Measurements from ENCODE around the gene CERS6.
"Not testable (repeated sequence)": the region's sequence is repeated elsewhere in the genome, so short reads cannot be mapped to it uniquely, and the experiment has no call there.

Gene CERS6

DNA sequence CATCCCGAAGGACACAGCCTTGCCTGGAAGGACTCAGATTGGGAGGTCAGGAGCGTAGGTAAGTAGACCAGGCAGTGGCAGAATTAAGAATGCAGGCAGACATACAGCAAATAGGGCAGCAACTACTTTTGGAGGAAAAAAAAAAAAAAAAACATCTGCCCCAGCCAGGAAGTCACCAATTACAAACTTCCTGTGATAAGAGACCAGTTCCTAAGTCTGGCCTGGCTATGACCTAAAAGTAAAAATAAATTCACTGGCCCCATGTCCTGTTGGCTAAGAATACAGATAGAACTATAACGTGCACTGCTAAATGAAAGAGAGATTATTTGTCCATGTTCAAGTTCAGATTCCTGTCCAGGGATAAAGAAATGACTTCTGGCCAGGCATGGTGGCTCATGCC lies 301.2 kb downstream of the CERS6 start:
- no peak for DNase-seq (ENCODE audit: low read depth in 2 of 3, low spot score in 1 of 3)

DNA sequence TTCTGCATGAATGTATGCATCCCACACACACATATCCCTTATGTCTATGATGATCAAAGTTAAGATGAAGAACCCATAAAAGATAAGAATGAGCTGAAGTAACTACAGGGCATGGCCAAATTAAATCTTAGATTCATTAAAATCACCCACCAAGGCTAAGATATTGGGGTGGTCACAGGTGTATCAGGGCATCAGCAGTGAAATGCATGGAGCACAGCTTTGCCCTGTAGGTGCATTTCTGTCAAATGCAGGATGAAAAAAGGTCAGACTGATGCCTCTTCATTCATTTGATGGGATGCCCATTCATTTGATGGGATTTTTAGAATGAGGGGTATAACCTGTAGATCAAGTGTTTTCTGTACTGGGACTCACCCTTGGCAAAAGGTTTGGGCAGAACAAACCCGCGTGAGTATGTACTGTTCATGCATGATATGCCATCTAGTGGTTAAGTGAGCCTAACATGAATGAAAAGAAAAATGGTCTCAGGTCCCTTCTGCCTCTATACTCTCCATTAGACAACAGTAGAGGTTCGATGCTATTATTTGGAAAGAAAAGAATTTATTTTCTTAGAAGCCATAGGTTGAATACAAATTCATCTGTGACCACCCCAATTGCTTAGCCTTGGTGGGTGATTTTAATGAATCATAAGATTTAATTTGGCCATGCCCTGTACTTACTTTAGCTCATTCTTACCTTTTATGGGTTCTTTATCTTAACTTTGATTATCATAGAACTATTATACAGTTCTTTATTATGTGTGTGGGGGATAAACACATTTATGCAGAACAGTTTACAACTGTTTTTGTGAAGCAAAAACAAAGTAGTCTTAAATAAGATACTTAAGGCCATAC lies 303.1 kb downstream of the CERS6 start:
- peak in 1 of 3 donors; percentile 5 for DNase-seq (ENCODE audit: low read depth in 2 of 3, low spot score in 1 of 3)

GRCh38 chr2:168765401-168765800 lies 309.3 kb downstream of the CERS6 start:
- DNase-seq (ENCODE audit: low read depth in 2 of 3, low spot score in 1 of 3): no peak

DNA sequence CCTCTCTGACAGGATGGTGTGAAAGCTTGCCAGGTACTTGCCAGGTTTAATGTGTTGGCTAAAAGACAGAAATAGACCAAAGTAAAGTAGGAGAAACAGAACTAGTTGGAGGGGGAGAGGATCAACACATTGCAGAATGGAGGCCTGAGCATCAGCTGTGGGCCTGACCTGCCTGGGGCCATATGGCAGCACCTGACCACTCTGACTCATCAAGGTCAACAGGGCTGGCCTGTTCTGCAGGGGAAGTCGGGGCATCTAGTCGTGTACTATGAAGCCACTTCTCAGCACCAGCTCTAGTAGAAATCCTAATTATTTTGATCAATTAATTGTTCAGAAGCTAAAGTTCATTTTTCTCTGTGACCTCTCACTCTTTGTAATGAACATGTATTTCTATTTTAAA lies 310.5 kb downstream of the CERS6 start:
- DNase-seq (ENCODE audit: low read depth in 2 of 3, low spot score in 1 of 3): no peak

DNA sequence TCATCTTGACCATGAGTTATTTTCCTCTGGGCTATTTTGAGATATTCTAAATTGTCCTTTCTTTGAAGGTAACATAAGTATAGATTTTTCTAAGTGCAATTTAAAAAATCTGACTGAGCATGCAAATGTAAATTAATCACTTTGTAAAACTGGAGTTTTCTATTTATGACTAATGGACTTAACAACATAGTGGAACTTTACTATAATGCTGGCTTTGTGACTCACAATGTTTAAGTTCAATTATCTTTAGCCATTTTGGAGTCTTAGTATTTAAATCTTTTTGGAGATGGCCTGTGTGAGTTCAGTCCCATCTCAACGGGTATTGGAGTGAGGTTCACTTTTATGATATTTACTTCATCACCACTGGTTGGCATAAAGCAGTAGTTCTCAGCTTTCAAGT lies 311.2 kb downstream of the CERS6 start:
- DNase-seq (ENCODE audit: low read depth in 2 of 3, low spot score in 1 of 3): no peak

- not testable (repeated sequence) for DNase-seq (ENCODE audit: low read depth in 2 of 3, low spot score in 1 of 3)
Observed at GRCh38 chr2:168768357-168768756, 312.3 kb downstream of the CERS6 start.

DNA sequence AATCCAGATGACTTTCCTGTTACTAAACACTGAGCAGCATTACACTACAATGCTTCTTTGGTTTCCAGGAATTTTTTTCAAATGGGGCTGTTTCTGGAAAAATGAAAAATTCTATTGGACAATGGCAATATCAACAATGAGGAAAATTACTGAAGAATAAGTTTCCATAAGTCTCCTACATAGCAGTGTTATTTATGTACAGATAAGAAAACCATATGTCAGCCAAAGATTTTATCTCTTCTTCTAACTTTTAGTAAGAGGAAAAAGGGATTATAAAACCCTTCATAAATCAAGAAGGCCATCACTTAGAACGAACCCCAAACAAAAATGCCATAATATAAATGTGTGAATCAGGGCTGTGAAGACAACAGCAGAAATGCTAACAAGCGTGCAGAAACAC lies 314.7 kb downstream of the CERS6 start:
- no peak for DNase-seq (ENCODE audit: low read depth in 2 of 3, low spot score in 1 of 3)

- no peak for DNase-seq (ENCODE audit: low read depth in 2 of 3, low spot score in 1 of 3)
Observed at GRCh38 chr2:168772704-168773103, 316.6 kb downstream of the CERS6 start.

GRCh38 chr2:168773128-168773527 lies 317.1 kb downstream of the CERS6 start:
- no peak for DNase-seq (ENCODE audit: low read depth in 2 of 3, low spot score in 1 of 3)

- DNase-seq (ENCODE audit: low read depth in 2 of 3, low spot score in 1 of 3): peak in 2 of 3 donors; percentile 14 to 42
Observed at GRCh38 chr2:168773719-168774521, 317.8 kb downstream of the CERS6 start.

GRCh38 chr2:168775837-168776236 lies 319.8 kb downstream of the CERS6 start:
- no peak for DNase-seq (ENCODE audit: low read depth in 2 of 3, low spot score in 1 of 3)

GRCh38 chr2:168780669-168781071 lies 324.6 kb downstream of the CERS6 start:
- no peak for DNase-seq (ENCODE audit: low read depth in 2 of 3, low spot score in 1 of 3)

DNA sequence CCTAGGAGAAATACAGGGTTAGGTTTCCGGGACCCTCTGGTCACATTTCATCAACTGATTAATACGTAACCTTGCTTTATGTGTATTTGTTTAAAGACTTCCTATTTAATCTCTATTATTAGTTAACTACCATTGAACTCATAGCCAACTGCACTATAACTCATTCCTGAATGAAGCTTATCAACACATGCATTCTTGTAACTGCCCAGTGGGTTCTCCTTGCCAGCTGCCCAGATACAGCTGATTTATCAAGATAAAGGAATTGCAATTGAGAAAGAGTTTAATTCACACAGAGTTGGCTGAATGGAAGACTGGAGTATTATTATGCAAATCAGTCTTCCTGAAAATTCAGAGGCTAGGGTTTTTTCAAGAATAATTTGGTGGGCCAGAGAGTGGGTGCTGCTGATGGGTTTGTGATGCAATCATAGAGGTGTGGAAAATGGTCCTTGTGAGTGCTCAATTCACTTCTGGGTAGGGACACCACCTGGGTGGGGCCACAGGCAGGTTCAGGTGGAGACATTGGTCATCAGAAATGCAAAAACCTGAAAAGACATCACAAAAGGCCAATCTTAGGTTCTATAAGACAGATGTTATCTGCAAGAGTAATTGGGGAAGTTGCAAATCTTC lies 325.2 kb downstream of the CERS6 start:
- DNase-seq (ENCODE audit: low read depth in 2 of 3, low spot score in 1 of 3): no peak

DNA sequence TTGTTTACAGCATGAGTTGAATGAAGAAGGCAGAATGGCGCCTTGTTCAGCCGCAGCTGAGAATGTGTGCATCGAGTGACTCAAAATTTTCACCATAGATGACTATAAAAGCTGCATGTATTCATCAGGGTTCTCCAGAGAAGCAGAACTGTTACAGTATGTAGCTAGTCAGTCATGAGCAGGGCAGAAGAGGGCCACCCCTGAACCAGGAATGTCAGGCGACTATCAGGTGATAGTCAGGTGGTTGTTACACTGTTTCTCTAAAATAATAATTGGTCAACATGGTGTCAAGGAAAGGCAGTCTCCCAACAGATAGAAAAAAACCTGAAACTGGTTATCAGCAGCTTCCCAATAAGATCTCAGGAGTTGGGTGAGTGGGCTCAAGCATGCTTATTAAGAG lies 326.2 kb downstream of the CERS6 start:
- DNase-seq (ENCODE audit: low read depth in 2 of 3, low spot score in 1 of 3): no peak

DNA sequence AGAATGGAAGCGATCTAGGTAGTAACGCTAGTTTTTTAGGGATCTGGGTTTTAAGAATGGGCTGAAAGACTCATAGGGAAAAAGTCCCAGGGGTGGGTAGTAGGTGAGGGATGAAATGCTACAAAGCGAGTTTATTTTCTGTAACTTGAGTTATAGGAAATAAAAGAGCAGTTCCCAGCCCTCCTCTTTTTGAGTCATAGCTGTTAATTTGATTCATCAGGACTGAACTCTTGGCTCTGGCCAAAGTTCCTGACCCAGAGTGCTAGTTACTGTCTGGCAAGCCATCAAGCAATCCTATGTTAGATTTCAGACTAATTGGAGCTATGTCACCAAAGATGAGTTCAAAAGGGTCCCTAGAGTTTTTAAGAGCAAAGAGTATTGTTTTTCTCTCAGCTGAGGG lies 328.9 kb downstream of the CERS6 start:
- DNase-seq (ENCODE audit: low read depth in 2 of 3, low spot score in 1 of 3): no peak

DNA sequence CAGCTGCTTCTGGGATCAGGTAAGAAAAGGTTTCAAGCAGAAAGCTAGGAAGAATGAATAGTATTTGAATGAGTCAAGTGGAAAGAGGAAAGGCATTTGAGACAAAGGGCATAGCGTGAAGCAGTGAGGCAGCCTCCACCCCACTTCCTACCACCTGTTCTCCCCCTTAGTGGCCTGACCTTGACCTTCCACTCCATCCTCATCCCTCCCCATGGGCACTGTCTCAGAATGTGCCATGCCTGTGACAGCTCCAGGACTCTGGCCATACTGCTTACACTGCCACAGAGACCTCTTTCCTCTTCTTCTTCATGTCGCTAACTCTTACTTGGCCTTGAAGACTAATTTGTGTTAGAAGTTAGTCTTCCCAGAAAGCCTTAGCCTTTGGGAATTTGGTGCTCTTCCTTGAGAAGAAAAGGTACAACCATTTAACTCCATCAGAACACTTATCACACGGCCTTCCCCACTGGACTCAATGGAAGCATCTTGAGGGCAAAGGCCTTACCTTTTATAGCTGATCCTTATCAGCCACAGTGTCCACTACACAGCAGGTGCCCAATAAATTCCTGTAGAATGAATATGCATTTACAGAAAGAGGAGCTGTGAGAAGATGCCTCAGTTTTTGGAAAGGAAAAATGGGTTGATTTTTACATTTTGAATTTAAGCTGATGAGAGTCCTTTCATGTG lies 331.2 kb downstream of the CERS6 start:
- DNase-seq (ENCODE audit: low read depth in 2 of 3, low spot score in 1 of 3): no peak

- DNase-seq (ENCODE audit: low read depth in 2 of 3, low spot score in 1 of 3): no peak
Observed at GRCh38 chr2:168787782-168788376, 331.8 kb downstream of the CERS6 start.

- no peak for DNase-seq (ENCODE audit: low read depth in 2 of 3, low spot score in 1 of 3)
Observed at GRCh38 chr2:168789776-168790175, 333.7 kb downstream of the CERS6 start.

GRCh38 chr2:168790226-168790902 lies 334.3 kb downstream of the CERS6 start:
- DNase-seq (ENCODE audit: low read depth in 2 of 3, low spot score in 1 of 3): no peak

GRCh38 chr2:168791140-168791539 lies 335.1 kb downstream of the CERS6 start:
- not testable (repeated sequence) for DNase-seq (ENCODE audit: low read depth in 2 of 3, low spot score in 1 of 3)
